Transverse colon (tissue), 4 donors: Measurements from ENCODE around the gene TNPO2.
A peak's percentile ranks its signal among the peaks of the same experiment; 100 is the strongest.

ENCODE experiments used
- CTCF ChIP-seq, 5 experiments: fragments of 200-600 bp in 3 of 5; fragments of 450-650 bp in 2 of 5; sonication (generic) in 3 of 5; IDR thresholded peaks; 1 replicate in 2 of 5; 2 replicates in 3 of 5; pipeline ENCODE4 v1.5.1; 2016 to 2017; ENCODE audit warnings: antibody characterized with exemption in 5 of 5, inconsistent platforms in 3 of 5, mild to moderate bottlenecking in 2 of 5, moderate library complexity in 1 of 5
- POLR2AphosphoS5 ChIP-seq, 3 donors: sonication (generic); formaldehyde crosslinking; IDR thresholded peaks; one replicate each; pipeline ENCODE4 v1.6.1; 2016; ENCODE audit warnings: antibody characterized with exemption in 3 of 3

GRCh38 chr19:12751635-12752034, 27.9 kb upstream of the TNPO2 start, which contains the start of gene BEST2:
- TF ChIP-seq CTCF (IDR thresholded peaks at IDR 0.05) (no peak), POLR2AphosphoS5 (IDR thresholded peaks at IDR 0.05) (peak in 2 of 3 donors; percentile 5 to 29)
